Amniotic stem cell (primary cell): ENCODE results near the gene SMYD3.
"Not testable (repeated sequence)": the region's sequence is repeated elsewhere in the genome, so short reads cannot be mapped to it uniquely, and the experiment has no call there.

Experiments
- DNase-seq: peaks from one replicate; lab custom pipeline; 2025; lab: John Stamatoyannopoulos, UW

The SMYD3 gene

DNA sequence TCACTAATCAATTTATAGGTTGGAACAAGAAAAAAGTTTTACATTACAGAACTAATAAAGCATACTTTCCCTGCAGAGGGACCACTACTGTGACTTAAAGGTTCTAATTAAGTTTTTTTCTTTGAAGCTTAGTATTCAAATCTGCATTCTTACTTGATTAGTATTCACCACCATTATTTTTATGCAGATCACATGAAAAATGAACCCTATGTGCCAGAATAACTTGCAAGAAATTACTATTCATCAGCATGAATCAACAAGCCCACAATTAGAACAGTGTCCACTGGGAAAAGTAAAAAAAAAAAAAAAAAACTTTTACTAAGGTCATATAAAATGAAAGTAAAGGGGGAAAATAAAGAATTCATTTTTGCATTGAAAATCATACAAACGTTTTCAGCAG, 90.8 kb downstream of the SMYD3 start:
- DNase-seq: no peak

DNA sequence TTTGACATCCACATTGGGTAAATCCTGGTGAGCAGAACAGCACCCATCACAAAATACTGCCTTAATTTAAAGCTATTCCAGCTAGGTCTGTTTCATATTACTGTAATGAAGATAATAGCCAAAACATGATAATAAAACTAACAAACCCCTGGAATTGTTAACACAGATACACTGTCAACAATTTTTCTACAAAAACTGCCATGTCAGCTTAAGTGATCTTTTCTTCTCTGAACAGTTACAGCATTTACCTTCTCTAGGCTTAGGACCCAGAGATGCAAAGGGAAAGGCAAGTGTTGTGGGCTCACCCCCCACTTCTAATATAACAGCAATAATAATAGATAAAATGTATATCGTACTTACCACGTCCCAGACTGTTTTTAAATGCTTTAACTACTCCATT, 92.1 kb downstream of the SMYD3 start:
- DNase-seq: no peak

DNA sequence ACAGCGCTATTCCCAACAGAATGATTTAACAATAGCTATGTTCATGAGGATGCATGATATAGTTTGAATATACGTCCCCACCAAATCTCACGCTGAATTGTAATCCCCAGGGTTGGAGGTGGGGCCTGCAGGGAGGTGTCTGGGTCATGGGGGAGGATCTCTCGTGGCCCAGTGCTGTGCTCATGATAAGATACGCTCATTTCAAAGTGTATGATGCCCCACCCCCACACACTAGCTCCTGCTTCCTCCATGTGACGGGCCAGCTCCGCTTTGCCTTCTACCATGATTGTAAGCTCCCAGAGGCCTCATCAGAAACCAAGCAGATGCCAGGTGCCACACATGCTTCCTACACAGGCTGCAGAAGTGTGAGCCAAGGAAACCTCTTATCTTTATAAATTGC, 93.6 kb downstream of the SMYD3 start:
- DNase-seq: no peak

DNA sequence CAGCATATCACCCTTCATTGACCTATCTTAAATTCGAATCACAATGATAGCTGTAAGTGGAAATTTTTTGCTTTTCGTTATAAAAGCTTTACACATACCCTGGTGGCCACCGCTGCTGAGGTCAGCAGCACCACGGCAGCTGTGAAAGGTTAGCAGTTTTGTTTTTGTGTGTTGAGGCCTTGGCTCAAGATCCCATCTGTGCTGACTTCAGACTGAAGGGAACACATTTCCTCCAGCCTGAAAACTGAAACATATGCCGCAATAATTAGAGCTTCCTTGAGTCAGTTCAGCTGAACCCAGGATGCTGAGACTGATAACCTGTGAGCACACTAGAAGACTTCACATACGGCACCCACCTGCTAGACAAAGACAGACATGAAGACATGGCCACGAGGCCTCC, 103.0 kb downstream of the SMYD3 start:
- no peak for DNase-seq

DNA sequence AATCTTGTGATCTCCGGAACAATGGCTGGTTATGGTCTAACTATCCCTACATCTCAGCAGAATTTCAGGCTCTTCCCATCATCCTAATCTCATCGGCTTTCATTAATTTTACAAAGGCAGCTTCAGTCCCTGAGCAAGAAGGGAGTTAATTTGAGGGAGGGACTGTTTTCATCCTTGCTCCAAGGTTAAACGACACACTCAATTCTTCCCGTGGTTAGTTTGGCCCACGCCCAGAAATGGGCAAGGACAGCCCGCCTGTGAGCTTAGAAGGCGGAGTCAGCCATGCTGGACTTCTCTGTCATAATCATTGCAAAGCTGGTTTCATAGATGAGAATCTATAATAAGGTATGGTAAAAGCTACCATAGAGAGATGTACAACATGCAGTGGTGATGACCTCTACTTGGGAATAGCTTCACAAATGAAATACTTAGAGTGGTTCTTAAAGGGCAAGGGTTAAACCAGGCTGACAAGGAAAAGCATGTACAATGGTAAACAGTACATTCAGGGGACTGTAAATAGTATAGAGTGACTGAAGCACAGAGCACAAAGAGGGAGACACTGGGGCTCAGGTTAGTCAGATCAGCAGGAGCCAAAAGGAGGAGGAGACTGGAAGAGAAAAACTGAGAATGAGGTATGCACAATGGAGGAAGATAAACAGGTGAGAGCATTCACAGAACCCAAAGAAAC, 108.8 kb downstream of the SMYD3 start:
- no peak for DNase-seq

DNA sequence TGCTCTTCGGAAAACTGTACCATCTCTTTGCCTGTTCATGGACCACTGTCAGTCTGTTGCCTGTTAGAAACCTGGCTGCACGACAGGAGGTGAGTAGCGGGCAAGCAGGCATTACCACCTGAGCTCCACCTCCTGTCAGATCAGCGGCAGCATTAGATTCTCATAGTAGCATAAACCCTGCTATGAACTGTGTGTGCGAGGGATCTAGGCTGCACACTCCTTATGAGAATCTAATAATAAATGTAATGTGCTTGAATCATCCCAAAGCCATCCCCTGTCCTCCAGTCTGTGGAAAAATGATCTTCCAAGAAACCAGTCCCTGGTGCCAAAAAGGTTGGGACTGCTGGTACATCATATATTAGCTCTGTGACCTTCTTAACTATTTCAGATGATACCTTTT, 110.0 kb downstream of the SMYD3 start:
- DNase-seq: no peak

DNA sequence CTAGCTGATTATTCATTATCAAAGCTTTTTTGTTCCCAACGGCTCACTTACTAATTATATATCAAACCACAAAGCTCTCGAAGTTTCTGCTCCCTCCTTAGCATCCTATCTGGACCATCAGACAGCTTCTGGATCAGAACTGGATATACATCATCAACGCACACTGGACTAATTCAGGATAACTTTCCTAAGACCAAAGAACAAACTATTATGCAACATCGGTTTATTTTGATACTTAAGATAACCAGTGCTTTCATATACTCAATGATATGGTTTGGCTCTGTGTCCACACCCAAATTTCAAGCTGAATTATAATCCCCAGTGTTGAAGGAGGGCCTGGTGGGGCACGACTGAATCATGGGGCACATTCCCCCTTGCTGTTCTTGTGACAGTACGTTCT, 110.8 kb downstream of the SMYD3 start:
- no peak for DNase-seq

DNA sequence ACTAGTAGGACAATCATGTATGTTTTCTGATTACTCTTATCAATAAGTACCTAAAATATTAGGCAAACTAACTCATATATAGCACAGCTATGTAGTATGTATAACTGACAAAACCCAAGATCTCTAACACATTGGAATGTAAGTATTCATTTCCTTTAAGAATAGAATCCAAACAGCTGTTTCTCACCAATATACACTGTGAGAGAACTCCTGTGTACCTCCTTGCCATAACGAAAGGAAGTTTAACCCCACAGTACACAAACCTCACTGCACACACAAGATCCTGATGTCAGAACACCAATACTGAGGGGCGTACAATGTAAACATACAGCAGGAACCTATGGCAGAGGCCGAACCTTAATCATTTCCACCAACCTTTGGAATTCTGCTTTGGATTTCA, 113.0 kb downstream of the SMYD3 start:
- DNase-seq: no peak

DNA sequence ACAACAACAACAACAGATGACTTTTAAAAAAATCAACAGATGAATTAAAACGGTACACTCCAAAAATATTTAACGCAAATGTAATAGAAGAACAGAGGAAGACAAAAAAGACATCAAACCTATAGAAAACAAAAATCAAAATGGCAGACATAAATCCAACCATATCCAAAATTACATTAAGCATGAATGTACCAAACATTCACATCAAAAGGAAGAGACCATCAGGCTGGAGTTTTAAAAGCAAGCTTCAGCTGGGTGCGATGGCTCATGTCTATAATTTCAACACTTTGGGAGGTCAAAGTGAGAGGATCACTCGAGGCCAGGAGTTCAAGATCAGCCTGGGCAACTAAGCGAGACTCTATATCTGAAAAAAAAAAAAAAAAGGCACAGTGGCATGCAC, 116.2 kb downstream of the SMYD3 start:
- no peak for DNase-seq

DNA sequence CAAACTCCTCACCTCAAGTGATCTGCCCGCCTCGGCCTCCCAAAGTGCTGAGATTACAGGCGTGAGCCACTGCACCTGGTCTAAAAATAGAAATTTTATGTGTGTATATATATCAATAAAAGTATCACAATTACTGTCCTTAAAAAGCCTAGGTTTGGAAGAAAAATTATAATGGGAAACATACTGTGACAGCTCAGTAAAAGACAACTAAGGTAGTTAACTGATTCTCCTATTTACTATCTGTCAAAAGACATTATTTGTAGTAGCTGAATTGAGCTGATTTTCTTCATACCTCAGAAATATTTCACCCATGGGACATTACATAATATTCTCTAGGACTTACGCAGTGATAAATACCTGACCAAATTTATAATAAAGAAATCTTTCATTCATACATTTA, 122.5 kb downstream of the SMYD3 start:
- DNase-seq: no peak

DNA sequence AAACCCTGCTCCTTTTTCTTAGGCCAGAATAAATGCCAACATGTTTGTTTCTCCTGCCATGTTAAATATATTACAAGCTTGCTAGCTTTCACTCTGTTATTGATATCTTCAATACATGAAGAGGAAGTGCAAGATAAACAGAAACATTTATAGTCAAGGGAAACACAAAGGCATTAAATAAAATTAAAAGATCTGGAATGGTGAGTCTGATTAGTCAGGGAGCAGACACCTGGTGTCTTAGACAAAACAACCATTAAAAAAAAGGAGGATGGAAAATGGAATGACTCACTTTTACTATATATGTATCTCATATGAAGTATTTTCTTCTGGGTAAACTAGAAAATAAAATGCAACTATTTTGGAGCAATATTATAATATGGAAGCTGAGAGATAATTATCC, 123.3 kb downstream of the SMYD3 start:
- no peak for DNase-seq

DNA sequence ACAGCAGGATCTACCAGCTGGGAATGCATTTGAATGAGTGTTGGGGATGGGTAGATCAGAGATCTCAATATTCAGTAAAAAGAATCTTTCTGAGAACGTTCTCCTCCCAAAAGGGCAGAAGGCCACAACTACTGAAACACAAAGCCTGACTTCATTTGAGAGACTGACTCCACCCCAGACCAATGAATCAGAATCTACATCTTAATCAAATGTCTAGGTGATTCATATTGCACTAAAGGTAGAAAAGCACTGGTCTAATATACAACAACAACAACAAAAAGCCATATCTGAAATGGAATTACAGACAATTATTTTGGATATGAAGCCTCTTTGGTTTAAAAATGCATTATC, 123.9 kb downstream of the SMYD3 start:
- no peak for DNase-seq

DNA sequence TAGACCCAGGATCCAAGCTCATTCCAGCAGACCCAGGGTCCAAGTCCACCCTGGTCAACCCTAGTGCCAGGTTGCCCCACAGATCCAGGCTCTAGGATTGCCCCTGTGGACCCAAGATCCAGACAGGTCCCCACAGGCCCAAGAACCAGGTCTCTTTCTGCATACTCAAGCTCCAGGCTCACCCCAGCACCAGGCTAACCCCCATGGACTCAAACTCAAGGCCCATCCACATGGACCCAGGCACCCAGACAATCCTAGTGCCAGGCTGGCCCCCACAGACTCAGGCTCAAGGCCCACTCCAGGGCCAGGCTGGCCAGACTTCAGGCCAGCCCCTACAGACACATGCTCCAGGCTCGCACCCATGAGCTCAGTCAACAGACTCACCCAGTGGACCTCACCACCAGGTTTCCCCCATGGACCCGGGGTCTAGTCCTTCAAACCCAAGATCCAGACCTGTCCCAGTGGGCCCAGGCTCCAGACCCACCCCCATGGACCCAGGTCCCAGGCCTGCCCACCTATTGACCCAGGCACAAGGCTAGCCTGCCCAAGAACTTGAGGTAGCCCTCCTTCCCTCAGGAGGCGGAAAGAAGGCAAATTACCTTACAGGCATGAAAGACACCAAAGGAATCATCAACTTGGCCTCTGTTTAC, 124.4 kb downstream of the SMYD3 start:
- DNase-seq: no peak

DNA sequence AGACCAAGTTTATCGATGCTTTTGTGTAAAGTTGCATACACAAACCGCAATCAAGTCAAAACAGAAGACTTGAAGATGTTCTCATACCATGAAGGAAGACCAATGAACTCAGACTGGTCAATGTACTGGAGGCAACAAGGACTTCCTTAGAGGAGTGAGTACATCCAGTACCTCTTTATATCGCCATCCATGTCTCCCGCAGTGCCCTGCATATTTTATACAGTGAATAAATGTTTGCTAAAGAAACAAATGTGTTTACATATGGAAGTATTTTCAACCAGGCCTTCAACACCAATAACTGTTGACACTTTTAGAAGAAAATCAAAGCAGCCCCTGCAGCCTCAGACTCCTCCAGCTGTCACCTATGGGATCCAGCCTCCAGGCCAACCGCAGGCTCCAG, 125.6 kb downstream of the SMYD3 start:
- DNase-seq: no peak

DNA sequence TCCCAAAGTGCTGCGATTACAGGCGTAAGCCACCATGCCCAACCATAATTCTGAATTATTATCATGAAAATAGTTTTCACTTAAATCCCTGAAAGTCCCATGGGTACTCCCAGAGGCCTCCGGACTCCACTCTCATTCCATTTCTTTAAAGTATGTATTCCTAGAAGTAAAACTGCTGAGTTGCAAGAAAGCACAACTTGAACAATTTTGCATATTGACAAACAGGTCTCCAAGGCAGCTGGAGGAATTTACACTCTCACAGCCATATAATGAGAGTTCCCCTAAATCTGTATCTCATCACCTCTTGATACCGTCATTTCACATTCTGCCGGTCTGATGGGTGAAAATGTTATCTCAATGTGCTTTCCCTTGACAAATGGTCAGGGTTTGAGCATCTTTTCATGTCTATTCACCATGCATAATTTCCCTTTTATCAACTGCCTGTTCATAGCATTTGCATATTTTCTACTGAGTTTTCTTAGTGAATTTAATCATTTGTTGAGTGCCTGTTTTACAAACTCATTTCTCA, 129.4 kb downstream of the SMYD3 start:
- DNase-seq: no peak

DNA sequence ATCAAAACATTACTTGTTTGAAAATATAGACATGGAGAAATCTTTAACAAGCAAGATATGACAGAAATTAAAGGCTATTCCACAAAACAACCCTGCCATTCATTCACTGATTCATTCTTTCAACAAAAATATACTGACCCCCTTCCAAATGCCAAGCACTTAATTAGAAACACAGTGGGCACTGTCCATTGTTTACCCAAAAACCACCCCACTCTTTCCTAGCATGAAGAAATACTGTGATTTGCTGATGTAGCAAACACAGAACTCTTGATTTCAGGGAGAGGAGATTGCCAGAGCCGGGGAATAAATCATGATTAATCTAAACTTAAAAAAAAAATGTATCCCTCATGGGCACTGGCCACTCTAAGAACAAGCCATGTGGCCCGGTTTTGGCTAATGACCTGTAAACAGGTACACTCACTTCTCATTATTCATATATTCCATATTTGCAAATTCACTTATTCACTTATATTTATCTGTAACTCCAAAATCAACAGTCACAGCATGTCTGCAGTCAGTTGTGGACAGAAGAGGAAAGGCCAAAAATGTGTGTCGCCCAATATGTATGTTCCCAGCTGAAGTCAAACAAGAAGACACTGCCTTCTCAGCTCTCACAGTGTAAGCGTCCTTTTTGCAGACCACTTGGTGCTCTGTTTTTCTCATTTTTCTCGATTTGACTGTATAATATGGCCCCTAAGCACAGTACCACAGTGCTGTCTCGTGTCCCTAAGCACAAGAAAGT, 133.1 kb downstream of the SMYD3 start:
- DNase-seq: no peak

DNA sequence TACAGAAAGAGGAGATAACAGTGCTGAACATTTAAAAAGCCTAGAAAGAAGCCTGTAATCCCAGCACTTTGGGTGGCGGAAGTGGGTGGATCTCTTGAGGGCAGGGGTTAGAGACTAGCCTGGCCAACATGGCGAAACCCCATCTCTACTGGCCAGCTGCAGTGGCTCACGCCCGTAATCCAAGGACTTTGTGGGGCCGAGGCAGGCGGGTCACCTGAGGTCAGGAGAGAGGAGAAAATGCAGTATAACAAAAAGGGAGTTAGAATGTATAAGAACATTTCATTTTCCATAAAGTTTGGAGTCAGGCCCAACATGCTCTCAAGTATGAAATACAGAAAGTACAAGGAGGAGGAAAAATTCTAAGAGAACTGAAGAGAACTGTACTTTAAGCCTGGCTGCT, 134.5 kb downstream of the SMYD3 start:
- no peak for DNase-seq

DNA sequence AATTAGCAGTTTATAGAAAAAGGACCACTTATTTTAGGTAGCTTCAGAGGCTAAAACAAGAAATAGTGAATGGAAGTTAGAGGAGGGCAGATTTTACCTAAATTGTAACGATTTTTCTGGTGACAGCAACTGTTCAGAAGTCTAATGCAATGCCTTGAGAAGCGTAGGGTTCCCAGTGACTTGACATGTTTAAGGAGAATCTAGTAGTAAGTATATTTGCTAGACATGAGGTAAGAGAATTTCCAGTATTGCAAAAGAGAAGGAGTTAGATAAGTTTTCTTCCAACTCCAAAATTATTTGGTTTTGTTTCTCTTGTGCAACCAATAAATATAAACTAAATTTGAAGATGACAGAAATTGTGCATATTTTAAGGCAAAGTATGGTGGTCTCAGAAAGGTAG, 140.0 kb downstream of the SMYD3 start:
- no peak for DNase-seq

DNA sequence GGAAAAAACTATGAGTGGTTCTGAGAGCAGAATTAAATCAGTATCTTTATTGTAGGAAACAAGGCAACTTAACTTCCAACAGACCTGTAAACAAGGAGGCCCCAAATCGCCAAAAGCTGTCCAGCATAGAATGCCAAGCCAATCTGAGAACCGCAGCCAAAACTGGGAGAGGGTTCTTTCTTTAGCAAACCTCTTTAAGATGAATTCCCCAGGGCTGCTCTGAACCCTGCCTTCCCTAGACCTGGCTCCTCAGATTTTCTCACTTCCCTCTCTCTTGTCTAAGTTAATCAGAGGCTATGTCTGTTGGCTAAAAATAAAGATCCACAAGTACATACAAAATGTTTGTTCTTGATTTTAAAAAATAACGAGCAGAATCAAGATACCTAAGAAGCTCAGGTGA, 141.4 kb downstream of the SMYD3 start:
- DNase-seq: no peak

DNA sequence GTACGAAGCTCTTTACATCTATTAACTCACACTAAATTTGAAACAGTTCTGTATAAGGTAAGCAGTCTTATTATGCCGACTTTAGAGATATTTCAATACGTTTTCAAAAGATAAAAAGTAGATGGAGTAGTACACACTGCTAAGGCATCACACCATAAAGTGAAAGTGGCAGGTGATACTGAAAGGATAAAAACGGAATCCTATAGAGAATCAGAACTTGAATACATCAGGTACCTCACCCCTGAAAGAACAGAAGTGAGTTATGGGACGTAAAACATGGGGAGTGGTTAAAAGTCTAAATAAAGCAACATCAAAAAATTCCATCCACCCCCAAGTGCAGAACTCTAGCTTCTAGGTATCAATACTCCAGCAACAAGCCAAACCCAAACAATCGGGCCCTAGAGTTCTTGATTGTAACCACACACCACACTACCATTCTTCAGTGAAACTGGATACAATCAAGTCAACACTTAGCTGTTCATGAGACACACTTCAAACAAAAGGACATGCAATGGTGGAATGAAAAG, 142.6 kb downstream of the SMYD3 start:
- no peak for DNase-seq

DNA sequence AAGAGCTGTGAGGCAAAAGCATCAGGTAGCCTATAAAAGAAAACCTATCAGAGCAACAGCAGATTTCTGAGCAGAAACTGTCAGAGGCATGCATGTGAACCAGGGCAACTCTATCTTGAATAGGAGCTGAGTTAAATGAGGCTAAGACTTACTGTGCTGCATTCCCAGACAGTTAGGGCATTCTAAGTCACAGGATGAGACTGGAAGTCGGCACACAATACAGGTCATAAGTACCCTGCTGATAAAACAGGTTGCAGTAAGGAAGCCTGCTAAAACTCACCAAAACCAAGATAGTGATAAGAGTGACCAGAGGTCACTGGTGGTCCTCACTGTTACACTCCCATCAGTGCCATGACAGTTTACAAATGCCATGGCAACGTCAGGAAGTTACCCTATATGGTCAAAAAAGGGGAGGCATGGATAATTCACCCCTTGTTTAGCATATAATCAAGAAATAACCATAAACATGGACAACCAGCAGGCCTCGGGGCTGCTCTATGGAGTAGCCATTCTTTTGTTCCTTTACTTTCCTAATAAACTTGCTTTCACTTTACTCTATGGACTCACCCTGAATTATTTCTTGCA, 150.0 kb downstream of the SMYD3 start:
- not testable (repeated sequence) for DNase-seq

DNA sequence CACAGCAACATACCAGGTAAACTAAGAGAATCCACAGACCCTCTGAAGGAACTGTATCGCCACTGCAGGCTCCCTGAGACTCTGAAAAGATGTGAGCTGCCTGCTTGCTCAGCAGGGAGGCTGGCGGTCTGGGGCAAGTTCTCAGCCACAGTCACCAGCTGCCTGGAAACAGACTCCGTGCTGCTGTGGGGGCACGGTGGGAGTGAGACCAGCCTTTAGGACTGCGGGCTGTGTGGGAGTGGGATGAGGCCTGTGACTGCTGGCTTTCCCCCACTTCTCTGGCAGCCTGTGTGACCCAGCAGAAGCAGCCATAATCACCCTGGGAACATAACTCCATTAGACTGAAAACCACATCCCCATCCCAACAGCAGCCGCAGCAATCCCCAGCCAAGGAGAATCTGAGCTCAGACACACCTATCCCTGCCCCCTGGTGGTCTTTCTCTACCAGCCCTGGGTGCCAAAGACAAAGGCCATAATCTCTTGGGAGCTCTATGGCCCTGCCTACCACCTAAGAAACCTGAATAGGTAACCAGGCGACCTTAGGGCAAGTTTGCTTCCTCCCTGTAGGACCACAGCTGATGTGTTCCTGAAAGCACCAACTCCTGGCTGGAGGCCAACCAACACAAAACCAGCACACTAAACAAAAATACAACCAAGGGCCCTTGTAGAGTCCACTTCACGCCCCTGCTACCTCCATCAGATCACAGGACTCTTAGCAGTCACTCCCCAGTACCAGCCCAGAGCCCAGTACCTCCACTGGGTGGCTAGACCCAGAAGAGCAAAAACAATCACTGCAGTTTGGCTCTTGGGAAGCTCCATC, 151.5 kb downstream of the SMYD3 start:
- no peak for DNase-seq
